Measurements from ENCODE around the gene RHOV. TPM values are rescaled to one million over a fixed set of nuclear protein-coding genes. Genes with fewer than 3 reads are reported as not detected.

The RHOV gene
- total RNA-seq, 2 donors from 2014 or later = 0.72 TPM; not detected in 1

GRCh38 chr15:40843261-40843884 lies 30.7 kb downstream of the RHOV start:
- DNase-seq (ENCODE audit: low spot score in 2 of 2) = no peak

DNA sequence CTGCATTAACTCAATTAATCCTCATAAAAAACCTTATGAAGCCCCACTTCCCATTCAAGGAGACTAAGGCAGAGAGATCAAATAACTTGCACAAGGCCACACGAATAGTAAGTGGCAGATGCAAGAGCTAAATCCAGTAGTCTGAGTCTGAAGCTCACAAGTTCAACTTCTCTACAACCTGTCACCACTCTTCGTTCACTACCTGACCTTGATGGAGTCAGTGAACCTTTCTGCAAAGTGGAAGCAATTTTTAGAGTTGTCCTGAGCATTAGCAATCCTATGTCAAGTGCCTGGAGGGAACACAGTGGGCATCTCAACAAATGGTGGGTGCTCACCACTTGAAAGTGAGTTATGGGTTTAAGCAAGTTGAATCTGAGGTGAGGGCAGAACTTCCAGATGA lies 32.3 kb downstream of the RHOV start:
- H3K36me3 Mint-ChIP-seq = peaks cover 4 to 5% of the 10 kb centered on the region in 2 donors
- no peak overlapping the region for H3K27ac Mint-ChIP-seq
- no peak for ATAC-seq
- no peaks in the 10 kb centered on the region for H3K9me3 Mint-ChIP-seq
- no peak for DNase-seq (ENCODE audit: low spot score in 2 of 2)

More at GRCh38 chr15:40843261-40843884, 30.7 kb downstream of the RHOV start:
- H3K9me3 Mint-ChIP-seq = no peaks in the 10 kb centered on the region
- ATAC-seq = no peak
- H3K27ac Mint-ChIP-seq = no peak overlapping the region
- peaks cover 4 to 5% of the 10 kb centered on the region in 2 donors for H3K36me3 Mint-ChIP-seq

DNA sequence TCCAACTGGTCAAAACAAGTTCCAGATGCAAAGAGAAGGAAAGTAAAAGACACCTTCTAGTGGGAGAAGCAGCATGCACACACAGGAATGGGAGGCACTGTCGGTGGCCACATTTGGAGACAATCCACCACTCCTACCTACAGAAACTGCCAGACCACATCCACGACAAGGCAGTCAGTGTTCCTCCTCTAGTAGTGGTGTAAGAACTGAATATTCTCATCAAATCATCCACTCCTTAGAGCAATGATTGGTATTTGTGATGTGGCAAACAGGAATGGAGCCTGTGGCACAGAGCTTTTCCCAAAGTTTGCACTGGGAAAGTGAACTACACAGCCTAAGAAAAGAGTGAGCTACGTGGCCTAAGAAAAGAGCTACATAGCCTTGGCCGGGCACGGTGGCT lies 35.3 kb downstream of the RHOV start:
- DNase-seq (ENCODE audit: low spot score in 2 of 2) (no peak), ATAC-seq (no peak)
- H3K36me3 Mint-ChIP-seq = no peaks in the 10 kb centered on the region
- peak overlapping the region in 1 of 2 donors; percentile 16 for H3K27ac Mint-ChIP-seq
- no peaks in the 10 kb centered on the region for H3K9me3 Mint-ChIP-seq

DNA sequence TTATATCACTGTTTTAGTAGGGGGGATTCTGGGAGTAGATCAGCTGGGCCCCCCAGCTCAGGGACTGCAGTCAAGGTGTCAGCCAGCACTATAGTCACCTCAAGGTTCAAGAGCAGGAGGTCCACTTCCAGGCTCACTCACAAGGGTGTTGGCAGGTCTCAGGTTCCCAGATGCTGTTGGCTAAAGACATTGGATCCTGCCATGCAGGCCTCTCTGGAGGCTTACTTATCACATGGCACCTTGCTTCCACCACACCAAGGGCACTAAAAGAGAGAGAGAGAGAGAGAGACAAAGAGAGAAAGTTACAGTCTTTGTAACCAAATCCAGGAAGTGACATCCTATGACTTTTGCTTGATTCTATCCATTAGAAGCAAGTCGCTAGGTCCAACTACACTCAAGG lies 38.0 kb downstream of the RHOV start:
- no peak overlapping the region for H3K27ac Mint-ChIP-seq
- H3K9me3 Mint-ChIP-seq = no peaks in the 10 kb centered on the region
- DNase-seq (ENCODE audit: low spot score in 2 of 2) (no peak), ATAC-seq (no peak)
- no peaks in the 10 kb centered on the region for H3K36me3 Mint-ChIP-seq

GRCh38 chr15:40832903-40833302 lies 41.1 kb downstream of the RHOV start:
- no peak for DNase-seq (ENCODE audit: low spot score in 2 of 2)
- no peak overlapping the region for H3K27ac Mint-ChIP-seq
- no peaks in the 10 kb centered on the region for H3K36me3 Mint-ChIP-seq

GRCh38 chr15:40831861-40832260 lies 42.2 kb downstream of the RHOV start:
- H3K9me3 Mint-ChIP-seq = no peaks in the 10 kb centered on the region
- DNase-seq (ENCODE audit: low spot score in 2 of 2) (no peak), ATAC-seq (no peak)
- H3K27ac Mint-ChIP-seq = no peak overlapping the region
- H3K36me3 Mint-ChIP-seq = no peaks in the 10 kb centered on the region

More at GRCh38 chr15:40832903-40833302, 41.1 kb downstream of the RHOV start:
- no peak for ATAC-seq
- H3K9me3 Mint-ChIP-seq = no peaks in the 10 kb centered on the region

- ATAC-seq = no peak
- DNase-seq (ENCODE audit: low spot score in 2 of 2) = no peak
- Mint-ChIP-seq H3K36me3 (no peaks in the 10 kb centered on the region), H3K27ac (no peak overlapping the region), H3K9me3 (no peaks in the 10 kb centered on the region)
These were observed 43.1 kb downstream of the RHOV start for GRCh38 chr15:40830884-40831283.

- ATAC-seq = no peak
These were observed 44.9 kb downstream of the RHOV start for GRCh38 chr15:40829115-40829514.

GRCh38 chr15:40828447-40829036 lies 45.5 kb downstream of the RHOV start, which contains the start of gene PPP1R14D:
PPP1R14D (minus strand) TSS chr15:40828708; CDS start chr15:40828641, 67 bp downstream.
- H3K27ac Mint-ChIP-seq = no peak within 1 kb of the TSS
- no peaks in the 10 kb centered on the region for H3K9me3 Mint-ChIP-seq
- H3K36me3 Mint-ChIP-seq = no peaks in the 10 kb centered on the region
- DNase-seq (ENCODE audit: low spot score in 2 of 2) = no peak
- ATAC-seq = no peak

More at GRCh38 chr15:40829115-40829514, 44.9 kb downstream of the RHOV start:
- DNase-seq (ENCODE audit: low spot score in 2 of 2) = no peak
- no peaks in the 10 kb centered on the region for H3K9me3 Mint-ChIP-seq
- no peak overlapping the region for H3K27ac Mint-ChIP-seq
- no peaks in the 10 kb centered on the region for H3K36me3 Mint-ChIP-seq

DNA sequence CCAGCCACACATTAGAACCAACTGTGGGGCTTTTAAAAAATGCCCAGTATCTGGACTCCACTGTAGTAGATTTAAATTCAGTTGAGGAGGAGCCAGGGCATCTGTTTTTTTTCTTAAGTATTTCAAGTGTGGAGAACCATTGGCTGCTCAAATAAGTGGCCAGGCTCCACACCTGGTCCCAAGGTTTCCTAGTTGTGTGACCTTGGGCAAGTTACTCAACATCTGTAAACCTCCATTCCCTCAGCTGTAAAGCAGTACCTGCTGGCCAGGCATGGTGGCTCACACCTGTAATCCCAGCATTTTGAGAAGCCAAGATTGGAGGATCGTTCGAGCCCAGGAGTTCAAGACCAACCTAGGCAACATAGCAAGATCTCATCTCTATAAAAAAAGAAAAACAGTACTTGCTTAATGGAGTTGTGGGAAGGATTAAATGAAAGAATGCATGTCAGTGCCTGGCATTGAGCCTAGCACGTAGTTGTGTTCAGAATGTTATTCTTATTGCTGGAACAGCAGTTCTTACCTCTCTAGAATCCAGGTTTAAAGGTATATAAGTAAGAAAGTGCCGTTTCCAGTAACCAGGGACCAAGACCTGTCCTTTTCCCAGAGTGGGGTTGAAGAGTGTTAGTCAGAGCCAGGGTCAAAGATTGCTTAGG lies 47.5 kb downstream of the RHOV start:
- ATAC-seq = no peak
- Mint-ChIP-seq H3K9me3 (no peaks in the 10 kb centered on the region), H3K27ac (no peak overlapping the region), H3K36me3 (no peaks in the 10 kb centered on the region)
- DNase-seq (ENCODE audit: low spot score in 2 of 2) = no peak

DNA sequence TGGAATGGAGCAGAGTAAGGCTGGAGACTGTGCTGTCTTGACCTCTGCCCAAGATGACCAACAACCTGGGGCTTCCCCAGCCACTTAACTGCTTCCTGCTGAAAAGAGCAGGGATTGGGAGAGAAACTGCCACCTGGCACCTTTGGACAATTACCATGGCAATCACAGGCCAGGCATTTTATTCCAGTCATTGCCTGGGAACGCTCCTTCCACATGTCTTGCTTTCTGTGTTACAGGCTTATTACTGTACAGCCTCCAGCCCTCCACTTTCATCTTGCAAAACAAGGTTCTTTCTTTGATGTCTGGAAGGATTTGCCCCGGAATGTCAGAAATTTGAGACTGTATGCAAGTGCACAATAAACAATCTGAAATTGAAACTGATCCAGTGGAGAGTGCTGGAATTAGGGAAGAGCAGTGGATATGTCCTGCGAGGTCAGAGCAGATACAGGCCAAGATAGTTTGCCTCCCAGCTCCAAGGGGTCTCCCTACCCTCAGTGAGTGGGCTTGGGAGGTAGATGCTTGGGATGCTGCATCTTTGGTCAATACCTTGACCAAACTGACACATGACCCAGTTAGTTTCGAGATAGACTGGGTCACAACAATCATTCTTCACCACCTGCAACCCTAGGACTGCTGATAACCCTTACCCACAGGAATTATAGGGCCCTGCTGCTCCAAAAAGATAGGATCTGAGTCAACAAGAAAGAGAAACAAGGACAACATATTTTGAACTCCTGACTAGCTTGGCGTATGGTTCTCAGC lies 48.2 kb downstream of the RHOV start:
- ATAC-seq = no peak
- no peak for DNase-seq (ENCODE audit: low spot score in 2 of 2)
- Mint-ChIP-seq H3K27ac (no peak overlapping the region), H3K9me3 (no peaks in the 10 kb centered on the region), H3K36me3 (no peaks in the 10 kb centered on the region)

DNA sequence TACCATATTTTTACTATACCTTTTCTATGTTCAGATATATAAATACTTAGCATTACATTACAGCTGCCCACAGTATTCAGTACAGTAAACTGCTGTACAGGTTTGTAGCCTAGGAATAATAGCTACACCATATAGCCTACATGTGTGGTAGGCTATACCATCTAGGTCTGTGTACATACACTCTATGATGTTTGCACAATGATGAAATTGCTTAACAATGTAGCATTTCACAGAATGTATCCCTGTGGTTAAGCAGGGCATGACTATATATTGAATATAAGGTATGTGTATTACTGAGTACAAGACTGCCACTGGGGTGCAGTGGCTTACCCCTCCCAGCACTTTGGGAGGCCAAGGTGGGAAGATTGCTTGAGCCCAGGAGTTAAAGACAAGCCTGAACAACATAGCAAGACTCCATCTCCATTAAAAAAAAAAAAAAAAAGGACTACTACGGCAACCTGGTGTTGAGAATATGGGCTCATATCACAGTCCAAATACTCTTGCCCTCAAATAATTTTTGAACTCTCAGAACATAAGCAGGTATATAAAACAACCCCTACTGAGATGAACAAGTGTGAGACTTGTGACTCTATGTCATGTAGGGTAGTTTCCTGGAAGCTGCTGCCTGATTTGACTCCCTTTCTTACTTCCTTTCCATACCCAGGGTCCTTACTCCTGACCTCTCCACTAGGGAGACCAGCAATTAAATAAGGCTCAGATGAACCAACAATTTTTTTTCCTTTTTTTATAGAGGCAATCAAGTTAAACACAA lies 50.3 kb downstream of the RHOV start:
- Mint-ChIP-seq H3K27ac (no peak overlapping the region), H3K9me3 (no peaks in the 10 kb centered on the region), H3K36me3 (no peaks in the 10 kb centered on the region)
- no peak for DNase-seq (ENCODE audit: low spot score in 2 of 2)
- peak in 1 of 2 donors; percentile 84 for ATAC-seq

Other genes with a start within 250 kb of the RHOV start
- 10 to 100 TPM; 39.5 to 79.9 TPM for gene RAD51, start 179.1 kb downstream of the RHOV start, total RNA-seq
- 10 to 100 TPM; 18.5 to 23.1 TPM for gene RMDN3, start 119.0 kb downstream of the RHOV start, total RNA-seq
- gene GCHFR, start 110.2 kb downstream of the RHOV start, total RNA-seq = 10 to 100 TPM; 15.9 to 72.6 TPM
- gene C15orf62, start 104.3 kb downstream of the RHOV start, total RNA-seq = 1 to 10 TPM in 1 of 2 donors, under 1 TPM in 1; 0.52 to 2.0 TPM
- 10 to 100 TPM; 24.6 to 26.6 TPM for gene ZFYVE19, start 67.1 kb downstream of the RHOV start, total RNA-seq
- 10 to 100 TPM; 20.2 to 36.1 TPM for gene DNAJC17, start 66.8 kb downstream of the RHOV start, total RNA-seq
- not detected for gene PPP1R14D, start 45.5 kb downstream of the RHOV start, total RNA-seq
- gene SPINT1, start 30.2 kb downstream of the RHOV start, total RNA-seq = 1 to 10 TPM; 6.9 to 10.0 TPM
- 1 to 10 TPM; 7.2 to 8.4 TPM for gene VPS18, start 20.2 kb upstream of the RHOV start, total RNA-seq
- gene DLL4, start 55.1 kb upstream of the RHOV start, total RNA-seq = under 1 TPM in 1 of 2 donors, not detected in 1; 0.16 TPM
- gene CHAC1, start 79.2 kb upstream of the RHOV start, total RNA-seq = 10 to 100 TPM; 12.9 to 16.3 TPM
- gene INO80, start 242.0 kb upstream of the RHOV start, total RNA-seq = 10 to 100 TPM; 22.9 to 28.1 TPM

Measured in activated naive CD4-positive, alpha-beta T cell treated with anti-CD3 and anti-CD28 coated beads, Interleukin-2, amount 50 U/mL, for 72 hours (primary cell).